RWPE1 (cell line): ENCODE data around the gene DQX1.

Source experiments
- CTCF ChIA-PET: fragments of 350-600 bp; sonication (Branson Sonifier 250); formaldehyde crosslinking; extraction: SDS; loops from one replicate; lab custom pipeline; 2021; lab: Yijun Ruan, JAX
- POLR2A ChIA-PET: fragments of 400-600 bp; formaldehyde crosslinking; extraction: SDS; loops from one replicate; lab custom pipeline; 2020; ENCODE audit warnings: antibody characterized with exemption; ENCODE audit not compliant: low non-redundant PET; lab: Yijun Ruan, JAX
- DNase-seq: peaks from one replicate; pipeline ENCODE4 v3.0.0; 2012; ENCODE audit warnings: low spot score
- H3K27ac ChIP-seq: fragments of 450-650 bp; 2 replicates; pipeline ENCODE4 v1.5.1; 2017
- TF ChIP-seq, protein P1 (sequence below): fragments of 450-650 bp; conservative IDR thresholded peaks from 2 replicates; pipeline ENCODE4 v1.5.1; 2017; ENCODE audit warnings: low read depth, mild to moderate bottlenecking

The DQX1 gene

DNA sequence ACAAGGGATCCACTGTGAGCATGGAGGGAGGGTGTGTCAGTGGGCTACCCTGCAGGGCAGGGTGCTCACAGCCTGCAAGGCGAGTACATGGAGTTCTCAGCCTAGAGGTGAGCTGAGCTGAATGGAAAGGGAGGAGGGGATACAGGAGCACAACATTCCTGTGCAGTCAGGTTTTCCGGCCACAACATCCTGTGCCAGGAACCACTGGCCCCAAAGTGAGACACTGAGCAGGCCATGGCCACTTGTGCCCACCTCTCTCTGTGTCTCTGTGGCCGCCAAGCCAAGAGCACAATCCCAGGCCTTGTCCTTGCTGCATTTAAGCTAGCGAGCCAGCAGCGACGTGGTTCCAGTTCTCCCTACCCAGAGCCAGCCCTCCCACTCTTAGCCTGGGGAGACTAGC is 34.6 kb upstream of the DQX1 start:
- TF ChIP-seq, protein P1, sequence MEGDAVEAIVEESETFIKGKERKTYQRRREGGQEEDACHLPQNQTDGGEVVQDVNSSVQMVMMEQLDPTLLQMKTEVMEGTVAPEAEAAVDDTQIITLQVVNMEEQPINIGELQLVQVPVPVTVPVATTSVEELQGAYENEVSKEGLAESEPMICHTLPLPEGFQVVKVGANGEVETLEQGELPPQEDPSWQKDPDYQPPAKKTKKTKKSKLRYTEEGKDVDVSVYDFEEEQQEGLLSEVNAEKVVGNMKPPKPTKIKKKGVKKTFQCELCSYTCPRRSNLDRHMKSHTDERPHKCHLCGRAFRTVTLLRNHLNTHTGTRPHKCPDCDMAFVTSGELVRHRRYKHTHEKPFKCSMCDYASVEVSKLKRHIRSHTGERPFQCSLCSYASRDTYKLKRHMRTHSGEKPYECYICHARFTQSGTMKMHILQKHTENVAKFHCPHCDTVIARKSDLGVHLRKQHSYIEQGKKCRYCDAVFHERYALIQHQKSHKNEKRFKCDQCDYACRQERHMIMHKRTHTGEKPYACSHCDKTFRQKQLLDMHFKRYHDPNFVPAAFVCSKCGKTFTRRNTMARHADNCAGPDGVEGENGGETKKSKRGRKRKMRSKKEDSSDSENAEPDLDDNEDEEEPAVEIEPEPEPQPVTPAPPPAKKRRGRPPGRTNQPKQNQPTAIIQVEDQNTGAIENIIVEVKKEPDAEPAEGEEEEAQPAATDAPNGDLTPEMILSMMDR: no peak
- ChIA-PET POLR2A (no interaction called here), CTCF (interaction anchor here (0.6 kb wide), 1 partner anchor 356 kb away, joined by 3 read pairs; no protein-coding TSS in a partner anchor)
- H3K27ac ChIP-seq: no peak overlapping the region
- no peak for DNase-seq

DNA sequence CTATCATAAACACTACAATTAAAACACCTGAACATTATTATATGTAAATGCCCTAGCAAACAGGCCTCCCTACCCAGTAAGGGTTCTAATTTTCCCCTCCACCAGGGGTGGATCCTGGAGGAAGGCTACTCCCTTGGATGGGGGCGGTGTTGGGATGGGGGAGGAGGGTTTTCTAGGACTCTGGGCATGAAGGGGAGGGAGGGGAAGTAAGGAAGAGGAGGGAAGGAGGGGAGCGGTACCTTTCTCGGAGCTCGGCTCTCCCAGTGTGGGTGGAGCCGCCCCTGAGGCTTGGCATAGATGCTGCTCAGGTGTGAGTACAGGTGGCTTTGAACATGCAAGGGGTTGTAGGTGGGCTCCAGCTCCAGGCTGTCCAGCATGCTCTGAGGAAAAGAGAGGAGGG is 33.9 kb upstream of the DQX1 start:
- DNase-seq: no peak
- ChIA-PET POLR2A (no interaction called here), CTCF (interaction anchor here (0.7 kb wide), 1 partner anchor 61 kb away, joined by 3 read pairs; no protein-coding TSS in a partner anchor)
- no peak overlapping the region for H3K27ac ChIP-seq
- TF ChIP-seq, protein P1: no peak

DNA sequence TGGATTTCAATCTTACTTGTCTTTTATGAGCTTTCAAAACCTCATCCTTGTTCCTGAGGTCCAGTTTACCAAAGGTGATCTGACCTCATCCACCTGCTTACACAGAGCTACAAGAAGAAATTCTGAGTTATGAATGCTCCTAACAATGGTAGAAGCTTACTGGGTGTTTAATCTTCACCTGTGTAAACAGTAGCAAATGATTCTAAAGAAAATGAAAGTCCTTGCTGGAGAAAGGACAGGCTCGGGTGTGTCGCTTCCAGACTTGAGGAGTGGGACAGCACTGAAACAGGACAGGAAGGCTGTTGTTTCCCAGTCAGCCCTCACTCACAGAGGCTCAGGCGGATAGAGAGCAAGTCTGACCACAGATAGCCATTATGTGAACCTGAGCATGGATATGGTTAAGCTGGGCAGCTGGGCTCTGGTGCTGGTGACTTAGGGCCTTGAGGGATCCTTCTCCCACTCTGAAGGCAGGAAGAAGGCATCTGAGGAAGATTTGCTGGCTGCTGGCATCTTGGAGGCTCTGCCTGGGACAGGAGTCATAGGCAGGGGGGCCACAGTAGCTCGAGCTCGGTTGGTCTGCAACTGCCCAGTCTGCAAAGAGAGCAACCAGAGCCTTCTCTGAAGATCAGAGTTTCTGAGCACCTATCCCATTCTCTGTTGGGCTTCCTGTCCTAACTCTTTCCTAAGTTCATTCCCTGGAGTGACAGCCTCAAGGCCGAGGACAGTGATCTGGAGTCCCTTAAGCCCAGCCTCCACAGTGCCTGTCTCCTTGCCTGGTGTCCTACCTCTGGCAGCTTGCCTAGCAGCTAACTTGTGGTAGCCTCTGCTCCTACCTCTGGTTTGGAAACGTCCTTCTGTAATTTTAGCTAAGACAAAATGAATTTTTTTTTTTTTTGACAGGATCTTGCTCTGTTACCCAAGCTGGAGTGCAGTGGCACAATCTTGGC is 32.5 kb upstream of the DQX1 start:
- TF ChIP-seq, protein P1: no peak
- DNase-seq: no peak
- H3K27ac ChIP-seq: no peak overlapping the region
- CTCF ChIA-PET: interaction anchor here (1.1 kb wide), 1 partner anchor 223 kb away, joined by 5 read pairs; no protein-coding TSS in a partner anchor
- POLR2A ChIA-PET: no interaction called here

DNA sequence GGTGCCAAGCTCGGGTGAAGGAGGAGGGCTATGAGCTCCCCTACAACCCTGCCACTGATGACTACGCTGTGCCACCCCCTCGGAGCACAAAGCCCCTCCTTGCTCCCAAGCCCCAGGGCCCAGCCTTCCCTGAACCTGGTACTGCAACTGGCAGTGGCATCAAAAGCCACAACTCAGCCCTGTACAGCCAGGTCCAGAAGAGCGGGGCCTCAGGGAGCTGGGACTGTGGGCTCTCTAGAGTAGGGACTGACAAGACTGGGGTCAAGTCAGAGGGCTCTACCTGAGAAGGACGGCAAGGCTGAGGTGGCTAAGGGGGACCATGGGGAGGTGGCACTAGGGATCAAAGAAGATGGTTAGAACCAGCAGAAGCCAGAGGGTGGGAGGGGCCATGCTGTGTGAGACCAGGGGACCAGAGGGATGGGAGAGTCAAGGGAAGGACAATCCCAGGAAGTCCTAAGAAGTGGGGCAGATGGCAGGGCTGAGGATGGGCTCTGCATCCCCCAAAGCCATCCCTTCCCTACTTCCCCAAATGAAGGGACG is 30.9 kb upstream of the DQX1 start:
- TF ChIP-seq, protein P1: no peak
- H3K27ac ChIP-seq: no peak overlapping the region
- POLR2A ChIA-PET: no interaction called here
- CTCF ChIA-PET: no interaction called here
- no peak for DNase-seq

DNA sequence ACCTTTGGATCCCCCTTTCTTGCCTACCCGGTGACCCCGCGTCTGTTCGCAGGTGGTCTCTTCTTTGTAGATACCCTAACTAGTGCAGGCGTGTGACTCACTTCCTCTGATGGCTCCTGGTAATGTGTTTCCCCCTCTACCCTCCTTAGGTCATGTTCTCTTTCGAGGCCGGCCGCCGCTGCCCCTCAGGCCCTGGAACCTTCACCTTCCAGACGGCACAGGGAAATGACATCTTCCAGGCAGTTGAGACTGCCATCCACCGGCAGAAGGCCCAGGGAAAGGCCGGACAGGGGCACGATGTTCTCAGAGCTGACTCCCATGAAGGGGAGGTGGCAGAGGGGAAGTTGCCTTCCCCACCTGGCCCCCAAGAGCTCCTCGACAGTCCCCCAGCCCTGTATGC is 30.1 kb upstream of the DQX1 start:
- DNase-seq: no peak
- TF ChIP-seq, protein P1: no peak
- H3K27ac ChIP-seq: no peak overlapping the region
- POLR2A ChIA-PET: no interaction called here
- CTCF ChIA-PET: no interaction called here

DNA sequence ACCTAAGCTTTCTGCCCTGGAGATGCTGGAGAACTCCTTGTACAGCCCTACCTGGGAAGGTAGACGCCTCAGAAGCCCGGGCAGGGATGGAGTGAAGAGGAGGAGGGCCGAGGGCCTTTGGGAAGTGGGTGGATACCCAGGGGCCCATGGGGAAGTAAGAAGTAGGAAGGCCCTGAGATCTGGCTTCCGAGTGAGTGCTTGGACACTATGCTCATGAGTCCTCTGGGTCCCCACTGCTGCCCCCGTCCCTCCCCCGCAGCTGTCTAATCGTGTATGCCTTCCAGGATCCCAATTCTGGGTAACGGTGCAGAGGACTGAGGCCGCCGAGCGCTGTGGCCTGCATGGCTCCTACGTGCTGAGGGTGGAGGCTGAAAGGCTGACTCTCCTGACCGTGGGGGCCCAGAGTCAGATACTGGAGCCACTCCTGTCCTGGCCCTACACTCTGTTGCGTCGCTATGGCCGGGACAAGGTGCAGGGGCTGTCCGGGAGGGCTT is 29.6 kb upstream of the DQX1 start:
- CTCF ChIA-PET: no interaction called here
- TF ChIP-seq, protein P1: no peak
- DNase-seq: no peak
- H3K27ac ChIP-seq: no peak overlapping the region
- POLR2A ChIA-PET: no interaction called here
